ENCODE measurements around the gene SCNN1G. TPM values are rescaled to one million over a fixed set of nuclear protein-coding genes. Genes with fewer than 3 reads are reported as not detected.

SCNN1G gene
- total and polyA plus RNA-seq, 2 of the 13 experiments (the other 11 are each of a cell fraction or from before 2014, with no cell fraction given): not detected

DNA sequence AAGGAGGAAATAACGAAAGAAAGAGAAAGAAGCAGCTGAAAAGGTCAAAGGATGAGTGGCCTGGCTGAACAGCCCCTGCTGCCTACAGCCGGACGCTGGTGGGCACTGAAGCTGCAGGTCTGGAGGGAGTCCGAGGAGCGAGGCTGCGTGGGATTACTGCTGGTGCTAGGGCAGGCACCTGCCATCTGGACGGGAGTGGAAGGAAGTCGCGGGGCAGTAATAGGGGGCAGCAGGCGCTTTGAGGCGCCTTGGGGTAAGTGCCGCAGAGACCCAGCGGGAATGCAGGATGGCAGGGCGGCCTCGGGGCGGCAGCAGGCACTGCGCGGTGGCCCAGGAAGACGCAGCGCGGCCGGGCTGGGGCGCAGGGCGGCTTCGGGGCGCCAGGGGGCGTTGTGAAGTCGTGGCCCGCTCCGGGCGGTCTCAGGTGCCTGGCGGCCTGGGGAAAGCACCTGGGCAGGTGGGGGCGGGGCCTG lies 303 bp upstream of the SCNN1G start (continued):
- TF ChIP-seq, protein P1, sequence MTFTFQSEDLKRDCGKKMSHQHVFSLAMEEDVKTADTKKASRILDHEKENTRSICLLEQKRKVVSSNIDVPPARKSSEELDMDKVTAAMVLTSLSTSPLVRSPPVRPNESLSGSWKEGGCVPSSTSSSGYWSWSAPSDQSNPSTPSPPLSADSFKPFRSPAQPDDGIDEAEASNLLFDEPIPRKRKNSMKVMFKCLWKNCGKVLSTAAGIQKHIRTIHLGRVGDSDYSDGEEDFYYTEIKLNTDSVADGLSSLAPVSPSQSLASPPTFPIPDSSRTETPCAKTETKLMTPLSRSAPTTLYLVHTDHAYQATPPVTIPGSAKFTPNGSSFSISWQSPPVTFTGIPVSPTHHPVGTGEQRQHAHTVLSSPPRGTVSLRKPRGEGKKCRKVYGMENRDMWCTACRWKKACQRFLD (CRISPR knock-in tag; IDR thresholded peaks at IDR 0.05; ENCODE audit: borderline replicate concordance): no peak
- TF ChIP-seq ARID2 (CRISPR knock-in tag; IDR thresholded peaks at IDR 0.05; ENCODE audit: borderline replicate concordance) (no peak), ZNF282 (IDR thresholded peaks at IDR 0.05; ENCODE audit: partially characterized antibody) (no peak), ZNF337 (CRISPR knock-in tag; IDR thresholded peaks at IDR 0.05; ENCODE audit: borderline replicate concordance, low read depth) (no peak), HNF4G (IDR thresholded peaks at IDR 0.05; ENCODE audit: borderline replicate concordance, low read depth, low read length) (no peak), HNF4G (CRISPR knock-in tag; IDR thresholded peaks at IDR 0.05; ENCODE audit: borderline replicate concordance, low read depth) (no peak), IRX3 (CRISPR knock-in tag; IDR thresholded peaks at IDR 0.05; ENCODE audit: borderline replicate concordance, low read depth) (no peak), THYN1 (CRISPR knock-in tag; IDR thresholded peaks at IDR 0.05; ENCODE audit: borderline replicate concordance, low read depth) (no peak), DR1 (CRISPR knock-in tag; IDR thresholded peaks at IDR 0.05) (no peak), HOXA5 (CRISPR knock-in tag; IDR thresholded peaks at IDR 0.05) (no peak), MTF1 (CRISPR knock-in tag; IDR thresholded peaks at IDR 0.05) (no peak), RBFOX2 (IDR thresholded peaks at IDR 0.05; ENCODE audit: low read depth, low read length) (no peak), ZNF235 (CRISPR knock-in tag; IDR thresholded peaks at IDR 0.05; ENCODE audit: borderline replicate concordance) (no peak; the same call in 1 of the 2 replicates), DNMT3B (CRISPR knock-in tag; conservative IDR thresholded peaks at IDR 0.05) (no peak)
- TF ChIP-seq, protein P2, sequence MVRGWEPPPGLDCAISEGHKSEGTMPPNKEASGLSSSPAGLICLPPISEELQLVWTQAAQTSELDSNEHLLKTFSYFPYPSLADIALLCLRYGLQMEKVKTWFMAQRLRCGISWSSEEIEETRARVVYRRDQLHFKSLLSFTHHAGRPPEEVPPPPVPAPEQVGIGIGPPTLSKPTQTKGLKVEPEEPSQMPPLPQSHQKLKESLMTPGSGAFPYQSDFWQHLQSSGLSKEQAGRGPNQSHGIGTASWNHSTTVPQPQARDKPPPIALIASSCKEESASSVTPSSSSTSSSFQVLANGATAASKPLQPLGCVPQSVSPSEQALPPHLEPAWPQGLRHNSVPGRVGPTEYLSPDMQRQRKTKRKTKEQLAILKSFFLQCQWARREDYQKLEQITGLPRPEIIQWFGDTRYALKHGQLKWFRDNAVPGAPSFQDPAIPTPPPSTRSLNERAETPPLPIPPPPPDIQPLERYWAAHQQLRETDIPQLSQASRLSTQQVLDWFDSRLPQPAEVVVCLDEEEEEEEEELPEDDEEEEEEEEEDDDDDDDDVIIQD (CRISPR knock-in tag; IDR thresholded peaks at IDR 0.05; ENCODE audit: low read depth): peak; percentile 46; the same call in 1 of the 2 replicates
- TF ChIP-seq, protein P3, sequence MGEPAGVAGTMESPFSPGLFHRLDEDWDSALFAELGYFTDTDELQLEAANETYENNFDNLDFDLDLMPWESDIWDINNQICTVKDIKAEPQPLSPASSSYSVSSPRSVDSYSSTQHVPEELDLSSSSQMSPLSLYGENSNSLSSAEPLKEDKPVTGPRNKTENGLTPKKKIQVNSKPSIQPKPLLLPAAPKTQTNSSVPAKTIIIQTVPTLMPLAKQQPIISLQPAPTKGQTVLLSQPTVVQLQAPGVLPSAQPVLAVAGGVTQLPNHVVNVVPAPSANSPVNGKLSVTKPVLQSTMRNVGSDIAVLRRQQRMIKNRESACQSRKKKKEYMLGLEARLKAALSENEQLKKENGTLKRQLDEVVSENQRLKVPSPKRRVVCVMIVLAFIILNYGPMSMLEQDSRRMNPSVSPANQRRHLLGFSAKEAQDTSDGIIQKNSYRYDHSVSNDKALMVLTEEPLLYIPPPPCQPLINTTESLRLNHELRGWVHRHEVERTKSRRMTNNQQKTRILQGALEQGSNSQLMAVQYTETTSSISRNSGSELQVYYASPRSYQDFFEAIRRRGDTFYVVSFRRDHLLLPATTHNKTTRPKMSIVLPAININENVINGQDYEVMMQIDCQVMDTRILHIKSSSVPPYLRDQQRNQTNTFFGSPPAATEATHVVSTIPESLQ (CRISPR knock-in tag; conservative IDR thresholded peaks at IDR 0.05): peak; percentile 78; the same call in 1 of the 2 replicates
- TF ChIP-seq, protein P4, sequence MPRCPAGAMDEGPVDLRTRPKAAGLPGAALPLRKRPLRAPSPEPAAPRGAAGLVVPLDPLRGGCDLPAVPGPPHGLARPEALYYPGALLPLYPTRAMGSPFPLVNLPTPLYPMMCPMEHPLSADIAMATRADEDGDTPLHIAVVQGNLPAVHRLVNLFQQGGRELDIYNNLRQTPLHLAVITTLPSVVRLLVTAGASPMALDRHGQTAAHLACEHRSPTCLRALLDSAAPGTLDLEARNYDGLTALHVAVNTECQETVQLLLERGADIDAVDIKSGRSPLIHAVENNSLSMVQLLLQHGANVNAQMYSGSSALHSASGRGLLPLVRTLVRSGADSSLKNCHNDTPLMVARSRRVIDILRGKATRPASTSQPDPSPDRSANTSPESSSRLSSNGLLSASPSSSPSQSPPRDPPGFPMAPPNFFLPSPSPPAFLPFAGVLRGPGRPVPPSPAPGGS (CRISPR knock-in tag; IDR thresholded peaks at IDR 0.05): no peak; the same call in 1 of the 2 replicates
- TF ChIP-seq, protein P5, sequence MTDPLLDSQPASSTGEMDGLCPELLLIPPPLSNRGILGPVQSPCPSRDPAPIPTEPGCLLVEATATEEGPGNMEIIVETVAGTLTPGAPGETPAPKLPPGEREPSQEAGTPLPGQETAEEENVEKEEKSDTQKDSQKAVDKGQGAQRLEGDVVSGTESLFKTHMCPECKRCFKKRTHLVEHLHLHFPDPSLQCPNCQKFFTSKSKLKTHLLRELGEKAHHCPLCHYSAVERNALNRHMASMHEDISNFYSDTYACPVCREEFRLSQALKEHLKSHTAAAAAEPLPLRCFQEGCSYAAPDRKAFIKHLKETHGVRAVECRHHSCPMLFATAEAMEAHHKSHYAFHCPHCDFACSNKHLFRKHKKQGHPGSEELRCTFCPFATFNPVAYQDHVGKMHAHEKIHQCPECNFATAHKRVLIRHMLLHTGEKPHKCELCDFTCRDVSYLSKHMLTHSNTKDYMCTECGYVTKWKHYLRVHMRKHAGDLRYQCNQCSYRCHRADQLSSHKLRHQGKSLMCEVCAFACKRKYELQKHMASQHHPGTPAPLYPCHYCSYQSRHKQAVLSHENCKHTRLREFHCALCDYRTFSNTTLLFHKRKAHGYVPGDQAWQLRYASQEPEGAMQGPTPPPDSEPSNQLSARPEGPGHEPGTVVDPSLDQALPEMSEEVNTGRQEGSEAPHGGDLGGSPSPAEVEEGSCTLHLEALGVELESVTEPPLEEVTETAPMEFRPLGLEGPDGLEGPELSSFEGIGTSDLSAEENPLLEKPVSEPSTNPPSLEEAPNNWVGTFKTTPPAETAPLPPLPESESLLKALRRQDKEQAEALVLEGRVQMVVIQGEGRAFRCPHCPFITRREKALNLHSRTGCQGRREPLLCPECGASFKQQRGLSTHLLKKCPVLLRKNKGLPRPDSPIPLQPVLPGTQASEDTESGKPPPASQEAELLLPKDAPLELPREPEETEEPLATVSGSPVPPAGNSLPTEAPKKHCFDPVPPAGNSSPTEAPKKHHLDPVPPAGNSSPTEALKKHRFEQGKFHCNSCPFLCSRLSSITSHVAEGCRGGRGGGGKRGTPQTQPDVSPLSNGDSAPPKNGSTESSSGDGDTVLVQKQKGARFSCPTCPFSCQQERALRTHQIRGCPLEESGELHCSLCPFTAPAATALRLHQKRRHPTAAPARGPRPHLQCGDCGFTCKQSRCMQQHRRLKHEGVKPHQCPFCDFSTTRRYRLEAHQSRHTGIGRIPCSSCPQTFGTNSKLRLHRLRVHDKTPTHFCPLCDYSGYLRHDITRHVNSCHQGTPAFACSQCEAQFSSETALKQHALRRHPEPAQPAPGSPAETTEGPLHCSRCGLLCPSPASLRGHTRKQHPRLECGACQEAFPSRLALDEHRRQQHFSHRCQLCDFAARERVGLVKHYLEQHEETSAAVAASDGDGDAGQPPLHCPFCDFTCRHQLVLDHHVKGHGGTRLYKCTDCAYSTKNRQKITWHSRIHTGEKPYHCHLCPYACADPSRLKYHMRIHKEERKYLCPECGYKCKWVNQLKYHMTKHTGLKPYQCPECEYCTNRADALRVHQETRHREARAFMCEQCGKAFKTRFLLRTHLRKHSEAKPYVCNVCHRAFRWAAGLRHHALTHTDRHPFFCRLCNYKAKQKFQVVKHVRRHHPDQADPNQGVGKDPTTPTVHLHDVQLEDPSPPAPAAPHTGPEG (CRISPR knock-in tag; IDR thresholded peaks at IDR 0.05): no peak

All from HepG2 (cell line).